NCI-H1694 treated with DMSO at 0.1 percent for 48 hours (cell line): Measurements from ENCODE around the gene ZRANB1.

Experiments used
- DNase-seq: peaks from one replicate; lab custom pipeline; 2025; lab: John Stamatoyannopoulos, UW

ZRANB1 gene

DNA sequence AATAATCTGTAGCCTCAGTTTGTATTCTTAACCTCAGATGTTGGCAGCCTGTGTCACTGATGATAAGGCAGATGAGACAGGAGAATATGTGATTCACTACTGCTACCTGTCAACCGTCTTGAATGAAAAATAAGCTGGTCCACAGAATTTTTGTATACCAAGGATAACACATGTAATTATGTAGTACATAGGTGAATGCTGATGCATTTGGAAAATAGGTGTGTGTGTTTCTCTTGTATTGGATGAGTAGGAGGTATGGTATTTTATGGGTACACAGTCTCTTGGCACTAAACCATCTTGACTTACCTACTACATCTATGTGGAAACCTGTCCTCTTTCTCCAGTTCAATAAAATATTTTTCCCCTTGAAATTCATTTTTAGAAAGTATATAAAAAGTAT is 20.7 kb upstream of the ZRANB1 start:
- no peak for DNase-seq

DNA sequence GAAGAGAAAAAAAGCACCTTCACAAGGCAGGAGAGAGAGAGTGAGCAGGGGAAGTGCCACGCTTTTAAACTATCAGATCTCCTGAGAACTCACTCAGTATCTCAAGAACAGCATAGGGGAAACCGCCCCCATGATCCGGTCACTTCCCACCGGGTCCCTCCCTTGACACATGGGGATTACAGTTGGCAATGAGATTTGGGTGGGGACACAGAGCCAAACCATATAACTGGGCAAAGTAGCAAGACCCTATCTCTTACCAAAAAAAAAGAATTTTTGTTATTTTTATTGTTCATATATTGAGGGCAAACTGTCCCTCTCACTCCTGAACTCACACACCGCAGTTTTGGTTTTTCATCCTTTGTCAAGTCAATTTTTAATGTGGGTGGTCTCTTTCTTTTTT is 18.2 kb upstream of the ZRANB1 start:
- DNase-seq: no peak

DNA sequence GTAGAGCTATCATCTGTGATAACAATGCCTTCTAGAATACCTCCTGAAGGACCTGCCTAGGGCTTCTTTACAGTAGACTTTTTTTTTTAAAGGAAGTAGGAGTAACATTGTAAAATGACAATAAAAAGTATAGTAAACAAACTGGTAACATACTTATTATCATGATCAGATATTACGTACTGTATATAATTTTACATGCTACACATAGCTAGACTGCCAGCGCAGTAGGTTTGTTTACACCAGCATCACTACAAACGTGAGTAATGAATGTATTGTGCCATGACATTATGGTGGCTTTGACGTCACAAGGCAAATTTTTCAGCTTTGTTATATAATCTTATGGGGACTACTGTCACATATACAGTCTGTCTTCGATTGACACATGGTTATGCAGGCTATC is 15.4 kb upstream of the ZRANB1 start:
- no peak for DNase-seq

DNA sequence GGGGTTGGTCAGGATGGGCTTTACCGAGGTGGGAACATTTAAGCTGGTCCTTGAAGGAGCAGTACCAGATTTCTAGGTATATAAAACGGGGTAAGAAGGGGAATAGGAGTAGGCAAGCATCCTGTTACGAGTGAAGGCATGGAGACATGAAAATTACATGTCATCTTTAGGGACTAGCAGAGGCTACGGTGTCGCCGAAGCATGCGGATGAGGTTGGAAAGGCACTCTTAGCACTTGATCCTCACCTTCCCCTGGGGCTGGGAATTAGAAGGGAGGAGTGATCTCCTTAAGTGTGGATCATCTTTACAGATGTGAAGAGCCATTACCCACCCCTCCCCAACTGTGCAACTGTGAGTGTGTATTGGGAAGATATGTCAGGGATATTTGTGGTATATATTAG is 13.8 kb upstream of the ZRANB1 start:
- no peak for DNase-seq

DNA sequence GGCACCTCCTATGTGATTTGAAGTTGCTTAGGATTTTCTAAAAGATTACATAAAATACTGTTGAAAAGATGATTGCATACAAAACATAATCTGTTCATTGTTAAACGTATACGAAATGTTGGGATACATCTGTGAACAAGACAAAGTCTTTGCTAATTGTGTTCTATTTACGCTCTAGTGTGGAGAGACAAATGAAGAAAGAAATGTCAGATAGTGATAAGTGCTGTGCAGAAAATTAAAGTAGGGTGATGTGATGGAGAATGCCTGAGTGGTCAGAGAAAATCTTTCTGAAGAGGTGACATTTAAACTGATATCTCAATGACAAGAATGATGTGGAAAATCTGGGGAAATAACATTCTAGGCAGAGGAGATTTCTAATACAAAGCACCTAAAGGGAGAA is 13.4 kb upstream of the ZRANB1 start:
- no peak for DNase-seq

DNA sequence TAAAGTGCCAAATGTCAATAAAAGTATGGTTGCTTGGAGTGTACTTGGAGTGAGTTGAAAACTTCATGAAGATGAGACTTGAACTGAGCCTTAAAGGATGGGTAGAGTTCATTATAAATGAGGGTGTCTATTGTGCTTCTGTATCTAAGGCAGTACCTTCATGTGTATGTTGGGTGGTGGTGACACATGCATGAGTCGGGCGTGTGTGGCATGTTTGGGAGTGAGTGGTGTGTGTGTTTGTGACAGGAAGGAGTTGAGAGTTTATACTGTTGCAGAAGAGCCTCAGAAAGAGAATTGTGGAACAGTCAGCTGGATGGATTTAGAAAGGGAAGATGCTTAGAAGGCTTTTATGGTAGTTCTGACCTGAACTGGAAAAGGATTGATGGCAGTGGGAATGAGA is 6.0 kb upstream of the ZRANB1 start:
- DNase-seq: no peak

DNA sequence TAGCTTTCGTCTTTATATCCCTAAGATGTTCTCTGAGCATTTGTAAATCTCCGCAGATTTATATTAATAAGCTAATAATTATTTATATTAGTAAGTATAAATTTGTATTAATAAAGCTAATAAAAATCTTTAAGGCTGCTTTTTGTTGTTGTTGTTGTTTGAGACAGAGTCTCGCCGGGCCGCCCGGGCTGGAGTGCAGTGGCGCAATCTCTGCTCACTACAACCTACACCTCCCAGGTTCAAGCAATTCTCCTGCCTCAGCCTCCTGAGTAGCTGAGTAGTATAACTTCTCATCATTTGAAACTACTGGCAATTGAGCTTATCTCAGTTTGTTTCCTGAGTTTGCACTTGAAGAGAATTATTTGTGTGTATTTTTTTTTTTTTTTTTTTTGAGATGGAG is 5.1 kb upstream of the ZRANB1 start:
- no peak for DNase-seq

DNA sequence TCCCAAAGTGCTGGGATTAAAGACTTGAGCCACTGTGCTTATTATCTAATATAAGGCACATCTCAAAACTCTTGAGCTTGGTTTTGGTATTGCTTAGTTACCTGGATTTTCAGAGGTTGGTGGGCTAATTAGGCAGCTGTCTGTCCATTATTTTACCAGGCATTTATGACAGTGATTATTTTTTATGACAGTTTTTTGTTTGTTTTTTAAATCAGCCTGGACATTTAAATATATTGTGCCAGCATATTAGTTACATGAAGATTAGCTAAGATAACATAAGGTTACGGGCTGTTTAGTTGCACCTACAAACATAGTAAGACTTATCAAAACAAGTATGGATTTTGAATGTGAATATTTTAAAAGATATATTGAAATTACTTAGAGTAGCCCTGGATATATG is 2.6 kb upstream of the ZRANB1 start:
- no peak for DNase-seq

DNA sequence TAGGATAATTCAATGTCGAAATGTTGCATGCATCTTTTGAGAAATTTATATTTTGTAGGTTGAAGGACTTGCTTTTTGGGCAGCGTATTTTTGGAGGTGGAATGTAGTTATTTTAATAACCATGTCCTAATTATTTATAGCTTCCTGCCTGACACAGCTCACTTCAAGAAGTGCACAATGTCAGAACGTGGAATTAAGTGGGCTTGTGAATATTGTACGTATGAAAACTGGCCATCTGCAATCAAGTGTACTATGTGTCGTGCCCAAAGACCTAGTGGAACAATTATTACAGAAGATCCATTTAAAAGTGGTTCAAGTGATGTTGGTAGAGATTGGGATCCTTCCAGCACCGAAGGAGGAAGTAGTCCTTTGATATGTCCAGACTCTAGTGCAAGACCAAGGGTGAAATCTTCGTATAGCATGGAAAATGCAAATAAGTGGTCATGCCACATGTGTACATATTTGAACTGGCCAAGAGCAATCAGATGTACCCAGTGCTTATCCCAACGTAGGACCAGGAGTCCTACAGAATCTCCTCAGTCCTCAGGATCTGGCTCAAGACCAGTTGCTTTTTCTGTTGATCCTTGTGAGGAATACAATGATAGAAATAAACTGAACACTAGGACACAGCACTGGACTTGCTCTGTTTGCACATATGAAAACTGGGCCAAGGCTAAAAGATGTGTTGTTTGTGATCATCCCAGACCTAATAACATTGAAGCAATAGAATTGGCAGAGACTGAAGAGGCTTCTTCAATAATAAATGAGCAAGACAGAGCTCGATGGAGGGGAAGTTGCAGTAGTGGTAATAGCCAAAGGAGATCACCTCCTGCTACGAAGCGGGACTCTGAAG is 620 bp downstream of the ZRANB1 start:
- DNase-seq: no peak

DNA sequence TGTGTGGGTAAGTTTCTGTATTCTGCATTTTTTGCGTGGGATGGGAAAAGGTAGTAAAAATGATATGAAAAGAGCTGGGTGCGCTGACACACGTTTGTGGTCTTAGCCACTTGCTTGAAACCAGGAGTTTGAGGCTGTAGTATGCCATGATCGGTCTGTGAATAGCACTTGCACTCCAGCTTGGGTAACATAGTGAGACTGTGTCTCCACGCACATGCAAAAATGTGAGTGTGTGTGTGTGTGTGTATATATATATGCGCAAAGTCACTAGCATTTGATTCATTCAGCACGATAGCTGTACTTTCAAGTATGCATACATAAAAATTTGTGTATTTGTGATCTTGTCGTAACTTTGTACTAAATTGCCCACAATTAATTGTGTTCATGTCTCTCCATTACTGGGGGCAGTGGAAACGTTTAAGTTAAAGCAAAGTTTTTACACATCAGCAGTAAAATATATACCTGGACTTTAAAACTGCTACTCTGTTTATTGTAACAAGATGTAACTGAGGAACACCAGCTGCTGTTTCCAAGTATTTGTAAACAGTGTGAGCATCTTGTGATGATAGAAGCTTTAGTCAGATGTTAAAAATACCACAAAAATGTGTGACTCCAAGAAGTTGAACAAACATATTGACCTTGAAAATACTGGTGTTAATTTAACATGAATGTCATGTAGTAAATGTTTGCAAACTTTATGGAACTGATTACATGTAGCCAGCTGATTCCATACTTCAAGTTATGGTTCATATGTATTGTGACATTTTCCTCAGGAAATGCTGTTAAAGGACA is 1.6 kb downstream of the ZRANB1 start:
- DNase-seq: no peak

DNA sequence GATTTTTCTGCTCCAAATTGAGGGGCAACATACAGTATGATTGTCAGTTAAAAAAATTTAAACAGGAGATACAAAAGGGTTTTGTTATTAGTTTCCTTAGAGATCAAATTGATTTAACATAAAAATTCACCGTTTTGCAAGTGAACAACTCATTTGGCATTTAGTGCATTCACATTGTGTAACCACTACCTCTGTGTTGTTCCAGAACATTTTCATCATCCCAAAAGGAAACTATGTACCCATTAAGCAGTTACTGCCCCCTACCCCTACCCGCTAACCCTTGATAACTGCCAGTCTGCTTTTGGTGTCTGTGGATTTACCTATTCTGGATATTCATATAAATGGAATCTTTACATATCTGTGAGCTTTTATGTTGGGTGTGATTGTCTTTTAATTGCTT is 3.1 kb downstream of the ZRANB1 start:
- no peak for DNase-seq

DNA sequence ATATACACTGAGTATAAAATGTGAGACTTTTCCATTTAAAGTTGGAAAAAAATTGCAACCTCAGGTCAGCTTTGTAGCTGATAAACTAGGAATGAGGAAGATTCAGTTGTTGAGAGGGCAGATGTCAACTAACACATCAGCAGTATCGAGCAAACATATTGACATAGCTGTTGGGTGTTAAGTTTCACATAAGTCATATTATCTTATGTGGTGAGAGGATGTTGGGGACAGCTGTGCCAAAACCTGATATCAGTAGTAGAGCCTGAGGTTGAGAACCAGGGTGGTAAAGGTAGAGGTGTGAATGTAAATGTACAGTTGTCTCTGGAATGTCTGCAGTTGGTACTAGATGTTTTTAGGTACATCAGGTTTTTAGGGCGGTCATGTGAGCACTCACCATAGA is 5.0 kb downstream of the ZRANB1 start:
- no peak for DNase-seq

DNA sequence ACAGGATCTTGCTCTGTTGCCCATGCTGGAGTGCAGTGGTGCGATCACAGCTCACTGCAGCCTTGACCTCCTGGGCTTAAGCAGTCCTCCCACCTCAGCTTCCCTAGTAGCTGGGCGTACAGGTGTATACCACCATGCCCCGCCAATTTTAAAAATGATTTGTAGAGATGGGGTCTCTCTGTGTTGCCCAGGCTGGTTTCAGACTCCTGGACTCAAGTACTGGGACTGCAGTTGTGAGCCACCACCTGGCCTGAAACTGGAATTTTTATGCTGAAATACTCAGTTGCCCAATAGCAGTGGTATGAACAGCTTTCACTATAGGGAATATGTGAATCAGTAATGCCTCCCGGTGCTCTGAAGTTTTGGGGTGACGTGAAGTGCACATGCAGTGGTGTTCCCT is 7.6 kb downstream of the ZRANB1 start:
- DNase-seq: no peak

DNA sequence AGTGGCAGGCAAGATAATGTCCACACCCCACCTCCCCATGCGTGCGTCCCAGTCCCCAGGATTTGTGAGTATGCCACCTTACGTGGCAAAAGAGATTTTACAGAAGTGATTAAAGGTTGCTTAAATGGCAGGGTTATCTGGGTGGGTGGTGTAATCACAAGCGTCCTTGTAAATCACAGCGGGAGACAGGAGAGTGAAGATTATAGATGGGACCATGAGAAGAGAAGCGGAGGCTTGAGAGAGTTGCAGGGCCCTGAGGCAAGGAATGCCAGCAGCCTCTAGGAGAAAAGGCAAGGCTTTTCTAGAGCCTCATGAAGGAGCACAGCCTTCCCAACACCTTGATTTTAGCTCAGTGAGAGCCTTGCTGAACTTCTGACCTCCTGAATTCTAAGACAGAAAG is 10.2 kb downstream of the ZRANB1 start:
- no peak for DNase-seq

DNA sequence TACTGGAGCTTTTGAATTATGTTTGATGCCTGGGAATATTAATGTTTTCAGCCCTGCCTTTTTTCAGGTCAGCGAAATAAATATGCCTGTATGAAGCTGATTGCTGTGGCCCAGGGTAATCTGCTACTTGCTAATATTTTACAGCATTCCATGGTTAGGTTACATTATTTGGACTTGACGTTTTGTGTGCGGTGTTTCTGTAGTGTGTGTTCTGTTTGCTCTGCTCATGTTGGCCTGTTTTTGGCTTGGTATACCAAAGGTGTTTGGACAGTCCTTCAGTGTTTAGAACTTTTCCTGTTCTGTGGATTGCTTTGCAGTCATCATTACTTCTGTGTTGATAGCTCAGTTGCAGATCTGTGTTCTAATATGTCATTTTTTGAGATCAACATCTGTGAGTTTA is 11.5 kb downstream of the ZRANB1 start:
- no peak for DNase-seq

DNA sequence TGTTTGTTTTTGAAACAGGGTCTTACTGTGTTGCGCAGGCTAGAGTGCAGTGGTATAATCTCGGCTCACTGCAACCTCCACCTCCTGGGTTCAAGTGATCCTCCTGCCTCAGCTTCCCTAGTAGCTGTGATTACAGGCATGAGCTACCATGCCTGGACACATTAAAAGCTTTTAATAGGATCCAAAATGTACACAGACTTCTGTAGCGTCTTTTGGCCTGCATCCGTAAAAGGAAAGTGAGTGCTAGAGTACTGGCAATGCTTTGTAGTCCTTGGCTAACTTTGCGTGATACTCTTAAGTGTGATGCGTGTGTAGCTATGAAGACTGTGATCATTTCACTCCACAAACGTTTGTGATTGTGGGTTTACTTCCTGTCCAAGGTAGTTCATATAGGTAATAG is 13.3 kb downstream of the ZRANB1 start:
- no peak for DNase-seq

DNA sequence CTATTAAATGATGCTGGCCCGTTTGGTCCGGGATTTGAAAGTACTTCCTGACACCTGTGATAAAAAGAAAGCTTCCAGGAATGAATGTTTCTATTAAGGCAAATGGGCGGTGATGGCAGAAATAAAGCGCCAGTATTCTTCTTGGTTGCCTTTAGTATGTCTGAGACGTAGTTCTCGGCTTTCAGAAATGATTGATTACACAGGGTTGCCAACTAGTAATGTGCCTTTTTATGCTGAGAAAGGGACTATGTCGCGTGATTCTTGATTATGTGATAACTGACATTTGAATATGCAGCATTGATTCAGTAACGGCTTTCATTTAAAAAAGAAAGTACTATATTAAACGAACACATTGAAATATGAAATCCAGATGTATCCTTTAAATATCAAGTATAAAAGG is 13.9 kb downstream of the ZRANB1 start:
- no peak for DNase-seq

DNA sequence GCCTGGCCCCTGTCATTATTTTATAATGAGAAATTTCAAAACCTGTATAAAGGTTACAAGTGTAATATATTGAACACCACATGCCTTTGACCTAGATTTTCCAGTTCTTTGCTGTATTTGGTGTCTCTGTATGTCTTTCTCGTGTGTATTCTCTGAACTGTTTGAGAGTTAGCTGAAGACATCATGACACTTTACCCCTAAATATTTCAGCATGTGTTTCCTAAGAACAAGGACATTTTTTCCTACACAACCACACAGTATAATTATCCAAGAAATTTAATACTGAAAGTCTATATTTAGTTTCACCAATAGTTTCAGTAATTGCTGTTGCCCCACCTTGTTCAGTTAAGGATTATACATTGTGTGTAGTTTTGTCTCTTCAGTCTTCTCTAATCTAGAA is 14.8 kb downstream of the ZRANB1 start:
- DNase-seq: no peak

DNA sequence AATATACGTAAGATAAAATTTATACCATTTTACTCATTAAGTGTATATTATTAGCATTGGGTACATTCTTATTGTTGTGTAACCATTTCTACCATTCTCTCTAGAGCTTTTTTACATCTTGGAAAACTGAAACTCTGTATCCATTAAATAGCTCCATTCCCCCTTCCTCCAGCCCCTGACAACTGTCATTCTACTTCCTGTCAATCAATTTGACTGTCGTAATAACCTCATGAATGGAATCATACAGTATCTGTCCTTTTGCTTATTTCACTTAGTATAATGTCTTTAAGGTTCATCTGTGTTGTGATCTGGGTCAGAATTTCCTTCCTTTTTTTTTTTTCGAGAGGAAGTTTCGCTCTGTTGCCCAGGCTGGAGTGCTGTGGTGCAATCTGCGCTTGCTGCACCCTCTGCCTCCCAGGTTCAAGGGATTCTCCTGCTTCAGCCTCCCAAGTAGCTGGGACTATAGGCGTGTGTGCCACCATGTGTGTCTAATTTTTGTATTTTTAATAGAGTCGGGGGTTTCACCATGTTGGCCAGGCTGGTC is 15.6 kb downstream of the ZRANB1 start:
- no peak for DNase-seq

DNA sequence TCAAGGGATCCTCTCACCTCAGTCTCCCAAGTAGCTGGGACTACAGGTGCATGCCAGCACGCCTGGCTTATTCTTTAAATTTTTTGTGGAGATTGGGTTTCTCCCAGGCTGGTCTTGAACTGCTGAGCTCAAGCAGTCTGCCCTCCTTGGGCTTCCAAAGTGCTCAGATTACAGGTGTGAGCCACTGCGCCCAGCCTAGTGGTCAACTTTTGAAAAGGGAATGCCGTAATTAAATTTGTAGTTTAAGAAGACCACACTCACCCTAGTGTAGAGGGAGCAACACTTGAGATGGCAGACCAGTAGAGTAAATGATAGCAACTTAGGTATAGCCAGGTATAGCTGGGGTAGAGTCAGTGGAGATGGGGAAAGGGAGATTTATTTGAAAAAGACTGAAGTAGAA is 17.6 kb downstream of the ZRANB1 start:
- no peak for DNase-seq

DNA sequence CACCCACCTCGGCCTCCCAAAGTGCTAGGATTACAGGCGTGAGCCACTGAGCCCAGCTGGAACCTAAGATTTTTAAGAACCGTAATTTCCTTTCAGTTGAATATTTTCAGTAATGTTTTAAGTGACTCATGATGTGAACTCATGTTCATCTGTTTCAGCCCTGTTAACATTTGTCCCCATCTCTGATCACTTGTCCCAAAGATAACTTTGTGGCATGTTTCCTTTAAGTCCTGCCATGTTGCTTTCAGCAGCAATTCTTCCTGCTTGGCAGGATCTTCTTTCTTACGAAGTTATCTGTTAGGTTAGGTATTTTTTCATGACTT is 19.3 kb downstream of the ZRANB1 start:
- DNase-seq: no peak

DNA sequence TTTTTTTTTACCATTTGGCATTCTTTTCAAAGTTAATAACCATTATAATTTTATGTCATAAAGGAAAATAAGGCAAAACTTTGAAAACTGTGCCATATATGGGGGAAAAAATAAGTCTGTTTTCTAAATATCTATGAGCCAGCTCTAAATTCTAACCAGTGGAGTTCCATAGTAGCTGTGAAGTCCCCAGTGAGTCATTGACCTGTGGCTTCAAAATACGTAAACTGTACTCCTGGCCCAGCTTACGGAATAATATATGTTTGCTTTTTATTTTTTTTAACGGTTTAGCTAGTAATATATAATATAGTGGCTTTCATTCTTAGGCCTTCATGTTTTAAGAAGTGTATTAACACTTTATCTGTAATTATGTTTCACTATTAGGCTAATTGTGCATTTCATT is 20.5 kb downstream of the ZRANB1 start:
- no peak for DNase-seq
